ENCODE data around the gene ACKR1.

ACKR1 gene

GRCh38 chr1:159201642-159202041 lies 3.0 kb upstream of the ACKR1 start:
- Mint-ChIP-seq H3K36me3 (ENCODE audit: low read depth) (no peaks in the 10 kb centered on the region), H3K27me3 (peaks cover 68% of the 10 kb centered on the region), H3K9me3 (no peaks in the 10 kb centered on the region), H3K4me1 (ENCODE audit: low read depth) (peaks cover 24% of the 10 kb centered on the region), H3K4me3 (no peak overlapping the region), H3K27ac (no peak overlapping the region)

- Mint-ChIP-seq H3K27me3 (peaks cover 78% of the 10 kb centered on the region), H3K4me1 (ENCODE audit: low read depth) (peaks cover 40% of the 10 kb centered on the region), H3K27ac (no peak overlapping the region), H3K4me3 (no peak overlapping the region), H3K36me3 (ENCODE audit: low read depth) (no peaks in the 10 kb centered on the region), H3K9me3 (no peaks in the 10 kb centered on the region)
These were observed 1.1 kb upstream of the ACKR1 start for GRCh38 chr1:159203610-159204009.

DNA sequence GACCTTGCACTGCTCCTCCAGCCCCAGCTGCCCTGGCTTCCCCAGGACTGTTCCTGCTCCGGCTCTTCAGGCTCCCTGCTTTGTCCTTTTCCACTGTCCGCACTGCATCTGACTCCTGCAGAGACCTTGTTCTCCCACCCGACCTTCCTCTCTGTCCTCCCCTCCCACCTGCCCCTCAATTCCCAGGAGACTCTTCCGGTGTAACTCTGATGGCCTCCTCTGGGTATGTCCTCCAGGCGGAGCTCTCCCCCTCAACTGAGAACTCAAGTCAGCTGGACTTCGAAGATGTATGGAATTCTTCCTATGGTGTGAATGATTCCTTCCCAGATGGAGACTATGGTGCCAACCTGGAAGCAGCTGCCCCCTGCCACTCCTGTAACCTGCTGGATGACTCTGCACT lies 550 bp downstream of the ACKR1 start:
- Mint-ChIP-seq H3K27ac (no peak overlapping the region), H3K27me3 (peaks cover 76% of the 10 kb centered on the region), H3K36me3 (ENCODE audit: low read depth) (no peaks in the 10 kb centered on the region), H3K4me1 (ENCODE audit: low read depth) (peaks cover 37% of the 10 kb centered on the region), H3K4me3 (no peak overlapping the region), H3K9me3 (no peaks in the 10 kb centered on the region)

- Mint-ChIP-seq H3K27me3 (peaks cover 79% of the 10 kb centered on the region), H3K4me3 (no peak overlapping the region), H3K27ac (no peak overlapping the region), H3K36me3 (ENCODE audit: low read depth) (no peaks in the 10 kb centered on the region), H3K9me3 (no peaks in the 10 kb centered on the region), H3K4me1 (ENCODE audit: low read depth) (peaks cover 32% of the 10 kb centered on the region)
These were observed 1.4 kb downstream of the ACKR1 start for GRCh38 chr1:159206110-159206509.

DNA sequence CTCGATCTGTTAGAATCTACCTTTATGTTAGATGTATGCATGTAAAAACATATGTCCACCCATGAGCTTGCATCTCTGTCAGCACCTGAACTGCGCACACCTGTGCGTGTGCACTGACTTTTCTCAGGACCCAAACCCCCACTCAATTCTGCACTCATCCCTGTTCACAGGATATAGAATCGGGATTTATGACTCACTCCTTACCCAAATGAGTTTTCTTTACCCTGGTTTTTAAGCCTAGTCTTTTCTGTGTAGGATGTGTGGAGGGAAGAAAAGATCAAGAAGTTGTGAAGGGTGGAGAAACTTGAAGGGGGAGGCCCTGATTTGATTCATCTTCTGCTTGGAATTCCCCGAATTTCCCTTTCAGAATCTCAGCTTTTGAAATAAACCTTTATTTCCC lies 2.4 kb downstream of the ACKR1 start:
- Mint-ChIP-seq H3K27me3 (peaks cover 78% of the 10 kb centered on the region), H3K4me3 (peak overlapping the region; percentile 18), H3K36me3 (ENCODE audit: low read depth) (no peaks in the 10 kb centered on the region), H3K9me3 (no peaks in the 10 kb centered on the region), H3K4me1 (ENCODE audit: low read depth) (peaks cover 24% of the 10 kb centered on the region), H3K27ac (peak overlapping the region; percentile 68)

DNA sequence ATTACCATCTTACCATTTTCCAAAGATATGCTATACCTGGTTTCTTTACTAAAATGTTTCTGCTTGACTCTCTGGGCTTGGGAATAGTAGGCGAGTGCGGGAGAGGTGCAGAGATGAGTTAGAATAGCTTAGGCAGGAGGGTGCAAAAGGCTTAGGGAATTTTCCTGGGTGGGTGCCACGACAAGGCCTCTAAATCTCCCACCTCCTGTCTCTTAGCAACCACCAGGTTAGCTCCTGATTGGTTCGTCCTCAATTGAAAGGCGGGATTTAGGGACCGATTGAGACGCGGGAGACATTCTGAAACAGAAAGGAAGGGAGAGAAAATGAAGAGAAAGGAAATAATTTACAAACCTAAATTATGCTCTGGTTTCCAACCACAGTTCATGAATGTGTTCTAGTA lies 3.1 kb downstream of the ACKR1 start:
- Mint-ChIP-seq H3K9me3 (no peaks in the 10 kb centered on the region), H3K27me3 (peaks cover 78% of the 10 kb centered on the region), H3K4me3 (no peak overlapping the region), H3K4me1 (ENCODE audit: low read depth) (peaks cover 24% of the 10 kb centered on the region), H3K27ac (peak overlapping the region; percentile 46), H3K36me3 (ENCODE audit: low read depth) (no peaks in the 10 kb centered on the region)

DNA sequence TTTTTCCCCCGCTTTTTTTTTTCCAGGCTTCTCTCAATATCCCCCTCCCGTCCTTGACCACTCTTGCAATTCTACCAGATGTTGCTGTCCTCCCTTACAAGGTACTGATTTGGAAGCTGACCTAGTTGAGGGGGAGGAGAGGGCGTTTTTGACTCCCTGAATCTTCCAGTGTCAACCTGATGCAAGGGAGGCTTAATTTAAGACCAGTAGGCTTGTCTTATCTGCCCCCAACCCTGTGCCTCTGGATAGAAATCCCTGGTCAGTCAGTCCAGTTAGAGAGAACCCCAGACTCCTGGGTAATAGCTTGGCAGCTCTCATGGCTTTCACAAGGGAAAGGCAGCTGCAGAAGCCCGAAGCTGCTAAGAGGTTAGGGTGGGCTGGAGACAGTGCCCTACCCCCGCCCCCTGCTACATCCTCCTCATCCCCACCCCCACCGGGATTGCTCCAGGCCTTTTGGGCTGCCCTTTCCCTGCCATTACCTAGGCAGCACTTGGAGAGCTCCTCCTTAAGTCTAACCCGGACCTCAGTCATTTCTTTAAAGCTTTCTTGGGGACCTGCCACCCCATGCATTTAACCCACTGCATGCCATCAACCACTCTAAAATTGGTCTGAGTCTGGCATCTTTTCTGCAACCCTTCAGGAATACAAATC lies 3.6 kb downstream of the ACKR1 start:
- H3K4me1 Mint-ChIP-seq (ENCODE audit: low read depth): peaks cover 24% of the 10 kb centered on the region
- H3K27me3 Mint-ChIP-seq: peaks cover 76% of the 10 kb centered on the region
- H3K27ac Mint-ChIP-seq: no peak overlapping the region
- H3K36me3 Mint-ChIP-seq (ENCODE audit: low read depth): no peaks in the 10 kb centered on the region
- no peaks in the 10 kb centered on the region for H3K9me3 Mint-ChIP-seq
- no peak overlapping the region for H3K4me3 Mint-ChIP-seq

DNA sequence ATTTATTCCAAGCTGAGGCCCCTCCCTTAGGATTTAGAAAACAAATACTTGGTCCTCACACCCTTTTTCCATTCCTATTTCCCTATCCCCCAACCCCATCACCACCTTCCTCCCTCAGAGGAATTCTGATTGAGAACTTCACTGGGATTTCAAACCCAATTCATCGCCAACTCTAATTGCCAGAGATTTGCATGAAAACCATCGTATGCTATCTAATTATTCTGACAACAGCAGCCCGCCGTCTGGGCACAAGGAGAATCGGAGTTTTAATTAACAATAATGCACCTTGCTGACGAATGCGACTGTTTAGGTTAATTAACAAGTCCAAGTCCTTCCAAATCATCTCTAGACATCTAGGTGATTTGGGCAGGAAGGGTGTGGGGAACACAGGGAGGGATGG lies 4.4 kb downstream of the ACKR1 start:
- peaks cover 79% of the 10 kb centered on the region for H3K27me3 Mint-ChIP-seq

DNA sequence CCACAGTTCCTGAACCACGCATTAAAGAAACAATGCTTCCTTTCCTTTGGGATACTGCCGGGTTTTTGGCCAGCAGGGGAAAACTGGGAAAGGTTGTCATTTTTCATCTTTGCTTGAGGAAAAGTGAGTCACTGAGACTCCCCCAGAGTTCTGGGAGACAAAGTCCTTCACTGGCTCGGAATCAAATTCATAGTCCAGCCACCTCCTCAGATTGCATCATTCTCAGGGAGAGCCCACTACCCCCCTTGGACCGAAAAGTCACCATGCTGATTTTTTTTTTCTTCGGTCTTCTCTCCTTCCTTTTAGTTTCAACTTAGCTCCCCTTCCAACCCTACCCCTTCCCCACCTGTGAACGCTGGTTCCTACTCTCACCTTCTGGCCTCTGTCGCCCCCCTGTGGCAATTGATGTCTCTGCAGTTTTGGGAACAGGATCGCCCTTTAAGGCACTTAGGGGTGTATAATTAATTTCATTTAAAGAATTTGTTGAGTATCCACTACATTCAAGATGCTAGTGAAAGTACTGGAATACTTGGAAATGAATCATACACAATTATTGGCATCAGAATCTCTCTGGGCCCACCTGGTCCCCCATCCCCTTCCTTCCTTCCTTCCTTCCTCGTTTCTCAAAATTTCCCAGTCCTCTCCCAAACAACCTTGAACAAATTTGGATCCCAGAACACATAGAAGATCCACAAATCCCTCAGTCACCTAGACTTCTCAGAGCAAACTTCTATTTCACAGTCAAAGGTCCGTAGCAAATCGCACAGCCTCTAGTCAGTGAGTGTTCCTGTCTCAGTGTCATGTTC lies 6.9 kb downstream of the ACKR1 start:
- Mint-ChIP-seq H3K27me3 (peaks cover 76% of the 10 kb centered on the region), H3K4me3 (no peak overlapping the region), H3K36me3 (ENCODE audit: low read depth) (no peaks in the 10 kb centered on the region), H3K9me3 (no peaks in the 10 kb centered on the region), H3K4me1 (ENCODE audit: low read depth) (peaks cover 17% of the 10 kb centered on the region), H3K27ac (no peak overlapping the region)

More for the DNA sequence above, 4.4 kb downstream of the ACKR1 start:
- H3K27ac Mint-ChIP-seq: no peak overlapping the region
- H3K36me3 Mint-ChIP-seq (ENCODE audit: low read depth): no peaks in the 10 kb centered on the region
- no peaks in the 10 kb centered on the region for H3K9me3 Mint-ChIP-seq
- H3K4me1 Mint-ChIP-seq (ENCODE audit: low read depth): peaks cover 24% of the 10 kb centered on the region
- no peak overlapping the region for H3K4me3 Mint-ChIP-seq

- Mint-ChIP-seq H3K27me3 (peaks cover 76% of the 10 kb centered on the region), H3K4me3 (no peak overlapping the region), H3K9me3 (no peaks in the 10 kb centered on the region), H3K27ac (no peak overlapping the region), H3K36me3 (ENCODE audit: low read depth) (no peaks in the 10 kb centered on the region), H3K4me1 (ENCODE audit: low read depth) (peaks cover 6% of the 10 kb centered on the region)
These were observed 7.9 kb downstream of the ACKR1 start for GRCh38 chr1:159212596-159212995.

- no peak overlapping the region for H3K4me3 Mint-ChIP-seq
- no peak overlapping the region for H3K27ac Mint-ChIP-seq
- H3K36me3 Mint-ChIP-seq (ENCODE audit: low read depth): no peaks in the 10 kb centered on the region
- H3K9me3 Mint-ChIP-seq: no peaks in the 10 kb centered on the region
- no peaks in the 10 kb centered on the region for H3K4me1 Mint-ChIP-seq (ENCODE audit: low read depth)
- peaks cover 63% of the 10 kb centered on the region for H3K27me3 Mint-ChIP-seq
These were observed 9.6 kb downstream of the ACKR1 start for GRCh38 chr1:159214149-159214760.

DNA sequence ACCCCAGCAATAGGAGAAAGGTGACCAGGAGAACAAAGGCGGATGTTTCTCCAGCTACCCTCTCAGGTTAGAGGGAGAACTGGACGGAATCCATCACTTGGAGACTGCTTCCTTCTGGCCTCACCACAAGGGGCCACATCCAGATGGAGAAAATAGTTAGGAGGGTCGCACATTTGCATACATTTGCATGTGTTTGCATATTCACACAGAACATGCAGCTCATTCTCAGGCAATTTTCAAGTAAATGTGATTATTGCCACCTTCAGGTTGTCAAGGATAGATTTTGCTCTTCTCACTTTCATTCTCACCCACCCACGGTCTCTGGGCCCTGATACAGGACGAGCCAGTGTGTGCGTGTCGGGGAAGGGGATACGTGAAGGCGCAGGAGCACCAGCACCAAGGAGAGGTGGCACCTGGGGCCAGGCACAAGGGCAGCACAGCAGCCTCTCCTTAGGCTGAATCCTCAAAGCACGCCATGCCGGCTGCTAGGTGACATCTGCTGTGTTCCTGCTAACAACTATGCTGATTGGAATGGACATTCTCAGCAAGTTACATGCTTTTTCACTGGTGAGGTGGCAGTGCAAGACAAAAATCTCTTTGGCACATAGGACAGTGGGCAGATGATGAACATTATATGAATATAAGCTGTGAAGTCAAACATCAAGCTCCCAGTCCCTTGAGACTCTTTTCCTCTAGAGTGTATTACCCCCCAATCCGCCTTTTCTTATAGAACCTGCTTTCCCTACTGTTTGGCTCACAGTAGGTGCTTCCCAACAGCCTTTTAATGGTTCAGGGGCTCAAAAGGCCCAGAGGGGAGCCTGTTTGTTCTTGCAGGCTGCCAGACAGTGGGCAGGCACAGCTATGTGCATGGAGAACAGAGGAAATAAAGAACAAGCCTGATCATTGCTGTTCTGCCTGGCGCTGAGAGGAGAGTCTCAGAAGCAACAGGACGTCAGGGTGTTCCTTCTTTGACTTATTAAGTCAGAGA lies 14.3 kb downstream of the ACKR1 start:
- Mint-ChIP-seq H3K4me3 (no peak overlapping the region), H3K4me1 (ENCODE audit: low read depth) (no peaks in the 10 kb centered on the region), H3K9me3 (no peaks in the 10 kb centered on the region), H3K27ac (no peak overlapping the region), H3K36me3 (ENCODE audit: low read depth) (no peaks in the 10 kb centered on the region), H3K27me3 (peaks cover 33% of the 10 kb centered on the region)

GRCh38 chr1:159222075-159222865 lies 17.6 kb downstream of the ACKR1 start:
- Mint-ChIP-seq H3K36me3 (ENCODE audit: low read depth) (no peaks in the 10 kb centered on the region), H3K9me3 (no peaks in the 10 kb centered on the region), H3K4me3 (no peak overlapping the region), H3K4me1 (ENCODE audit: low read depth) (no peaks in the 10 kb centered on the region), H3K27ac (no peak overlapping the region), H3K27me3 (peaks cover 23% of the 10 kb centered on the region)

DNA sequence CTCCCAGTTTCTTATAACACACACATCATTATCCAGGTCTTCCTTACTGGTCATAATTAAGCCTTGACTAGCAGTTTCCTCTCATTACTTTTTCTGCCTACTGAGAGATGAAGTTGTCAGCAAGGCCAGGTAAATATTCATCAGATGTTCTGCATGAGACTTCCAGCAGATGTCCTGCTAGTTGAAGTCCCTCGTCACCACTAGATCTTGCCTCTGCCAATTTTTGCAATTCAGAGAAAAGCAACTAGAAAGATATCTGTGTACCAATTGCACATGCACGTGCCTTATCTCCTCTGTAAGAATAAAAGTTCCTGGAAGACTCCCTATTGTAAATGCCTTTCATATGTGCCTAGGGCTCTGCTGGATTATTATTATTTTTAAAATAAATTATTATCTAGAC lies 18.3 kb downstream of the ACKR1 start:
- no peaks in the 10 kb centered on the region for H3K9me3 Mint-ChIP-seq
- H3K27me3 Mint-ChIP-seq: peaks cover 22% of the 10 kb centered on the region
- no peak overlapping the region for H3K27ac Mint-ChIP-seq
- no peaks in the 10 kb centered on the region for H3K4me1 Mint-ChIP-seq (ENCODE audit: low read depth)
- no peak overlapping the region for H3K4me3 Mint-ChIP-seq
- no peaks in the 10 kb centered on the region for H3K36me3 Mint-ChIP-seq (ENCODE audit: low read depth)
